ENCODE results near the gene KCNIP1. TPM values are rescaled to one million over a fixed set of nuclear protein-coding genes. Genes with fewer than 3 reads are reported as not detected.

KCNIP1 gene
- total and polyA plus RNA-seq, 10 of the 15 experiments (the other 5 are each of a cell fraction or from before 2014, with no cell fraction given), result not detected

- TF ChIP-seq CTCF (IDR thresholded peaks at IDR 0.05 in 2 of 3, conservative IDR thresholded peaks at IDR 0.05 in 1 of 3; ENCODE audit: control insufficient read depth in 2 of 3, extremely low read depth in 1 of 3, insufficient read depth in 1 of 3, low read depth in 3 of 3, low read length in 3 of 3) (no peak), ELK1 (IDR thresholded peaks at IDR 0.05; ENCODE audit: low read depth, low read length) (no peak), KDM1A (IDR thresholded peaks at IDR 0.05; ENCODE audit: borderline replicate concordance) (no peak), GATAD2B (conservative IDR thresholded peaks at IDR 0.05; ENCODE audit: low read depth) (no peak), BMI1 (IDR thresholded peaks at IDR 0.05; ENCODE audit: borderline replicate concordance) (no peak), TAF1 (IDR thresholded peaks at IDR 0.05; ENCODE audit: borderline replicate concordance, low read depth, low read length) (no peak), MXI1 (IDR thresholded peaks at IDR 0.05; ENCODE audit: low read depth, low read length) (peak; percentile 73; the same call in 1 of the 2 replicates), CEBPB (IDR thresholded peaks at IDR 0.05; ENCODE audit: borderline replicate concordance in 1 of 2, low read depth in 2 of 2, low read length in 2 of 2) (no peak), E2F4 (IDR thresholded peaks at IDR 0.05; ENCODE audit: low read depth, low read length) (peak; percentile 74; the same call in 1 of the 2 replicates), WRNIP1 (IDR thresholded peaks at IDR 0.05; ENCODE audit: borderline replicate concordance, low read depth, low read length) (no peak)
- TF ChIP-seq, protein P1, sequence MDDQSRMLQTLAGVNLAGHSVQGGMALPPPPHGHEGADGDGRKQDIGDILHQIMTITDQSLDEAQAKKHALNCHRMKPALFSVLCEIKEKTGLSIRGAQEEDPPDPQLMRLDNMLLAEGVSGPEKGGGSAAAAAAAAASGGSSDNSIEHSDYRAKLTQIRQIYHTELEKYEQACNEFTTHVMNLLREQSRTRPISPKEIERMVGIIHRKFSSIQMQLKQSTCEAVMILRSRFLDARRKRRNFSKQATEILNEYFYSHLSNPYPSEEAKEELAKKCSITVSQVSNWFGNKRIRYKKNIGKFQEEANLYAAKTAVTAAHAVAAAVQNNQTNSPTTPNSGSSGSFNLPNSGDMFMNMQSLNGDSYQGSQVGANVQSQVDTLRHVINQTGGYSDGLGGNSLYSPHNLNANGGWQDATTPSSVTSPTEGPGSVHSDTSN (IDR thresholded peaks at IDR 0.05; ENCODE audit: insufficient replicate concordance, low read depth, low read length), result no peak
Observed at GRCh38 chr5:170681013-170681433, 177.2 kb downstream of the KCNIP1 start (continued).

All from GM12878 (cell line).